HepG2 (cell line): Measurements from ENCODE around the gene KLHL3. TPM values are rescaled to one million over a fixed set of nuclear protein-coding genes. Genes with fewer than 3 reads are reported as not detected.

ENCODE experiments used
- CENPX ChIP-seq: sonication (generic); formaldehyde crosslinking; IDR thresholded peaks from 2 replicates; pipeline ENCODE4 v1.9.0; 2021; ENCODE audit warnings: mild to moderate bottlenecking, missing genetic modification reagents, moderate library complexity
- HOXA3 ChIP-seq: sonication (generic); formaldehyde crosslinking; IDR thresholded peaks from 2 replicates; pipeline ENCODE4 v1.5.0; 2020; ENCODE audit warnings: missing genetic modification reagents
- JUND ChIP-seq: sonication (generic); formaldehyde crosslinking; IDR thresholded peaks from 2 replicates; pipeline ENCODE4 v1.8.0; 2022; ENCODE audit warnings: mild to moderate bottlenecking, missing genetic modification reagents
- MAFG ChIP-seq: sonication (generic); formaldehyde crosslinking; IDR thresholded peaks from 2 replicates; pipeline ENCODE4 v1.5.1; 2020; ENCODE audit warnings: mild to moderate bottlenecking, missing genetic modification reagents
- MATR3 ChIP-seq: sonication (generic); formaldehyde crosslinking; IDR thresholded peaks from 2 replicates; pipeline ENCODE4 v1.4.0; 2020; ENCODE audit warnings: missing genetic modification reagents
- NRL ChIP-seq: sonication (generic); formaldehyde crosslinking; IDR thresholded peaks from 2 replicates; pipeline ENCODE4 v1.5.0; 2020; ENCODE audit warnings: missing genetic modification reagents, mild to moderate bottlenecking, moderate library complexity, borderline replicate concordance
- RARA ChIP-seq: IDR thresholded peaks from 2 replicates; pipeline ENCODE4 v1.6.1; 2016; ENCODE audit warnings: missing genetic modification reagents, missing compliant biosample characterization
- SMC3 ChIP-seq: IDR thresholded peaks from 2 replicates; pipeline ENCODE4 v1.6.1; 2011; ENCODE audit warnings: low read length, improper control_type of control experiment
- SNAPC2 ChIP-seq: sonication (generic); formaldehyde crosslinking; IDR thresholded peaks from 2 replicates; pipeline ENCODE4 v1.8.1; 2022; ENCODE audit warnings: mild to moderate bottlenecking, missing genetic modification reagents
- TP53 ChIP-seq: sonication (generic); formaldehyde crosslinking; conservative IDR thresholded peaks from 2 replicates; pipeline ENCODE4 v1.4.0; 2020; ENCODE audit warnings: missing genetic modification reagents
- ZBTB38 ChIP-seq: sonication (generic); formaldehyde crosslinking; IDR thresholded peaks from 2 replicates; pipeline ENCODE4 v1.5.1; 2020; ENCODE audit warnings: mild to moderate bottlenecking, missing genetic modification reagents
- ZFP36 ChIP-seq: fragments of 150-350 bp; IDR thresholded peaks from 2 replicates; pipeline ENCODE4 v1.6.1; 2018; ENCODE audit warnings: borderline replicate concordance, low read length, low read depth; ENCODE audit not compliant: partially characterized antibody
- ZNF562 ChIP-seq: sonication (generic); formaldehyde crosslinking; IDR thresholded peaks from 2 replicates; pipeline ENCODE4 v1.8.0; 2022; ENCODE audit warnings: missing genetic modification reagents, borderline replicate concordance
- ZNF564 ChIP-seq: sonication (generic); formaldehyde crosslinking; IDR thresholded peaks from 2 replicates; pipeline ENCODE4 v1.8.1; 2023; ENCODE audit warnings: mild to moderate bottlenecking, missing genetic modification reagents
- ZNF605 ChIP-seq: sonication (generic); formaldehyde crosslinking; IDR thresholded peaks from 2 replicates; pipeline ENCODE4 v1.8.0; 2022; ENCODE audit warnings: mild to moderate bottlenecking, missing genetic modification reagents
- ZNF709 ChIP-seq: sonication (generic); formaldehyde crosslinking; IDR thresholded peaks from 2 replicates; pipeline ENCODE4 v1.5.0; 2020; ENCODE audit warnings: mild to moderate bottlenecking, missing genetic modification reagents
- ZNF780A ChIP-seq: sonication (generic); formaldehyde crosslinking; IDR thresholded peaks from 2 replicates; pipeline ENCODE4 v1.8.0; 2022; ENCODE audit warnings: mild to moderate bottlenecking, missing genetic modification reagents, moderate library complexity
- ZNF891 ChIP-seq: sonication (generic); formaldehyde crosslinking; IDR thresholded peaks from 2 replicates; pipeline ENCODE4 v1.5.0; 2020; ENCODE audit warnings: mild to moderate bottlenecking, missing genetic modification reagents
- ZSCAN31 ChIP-seq: sonication (generic); formaldehyde crosslinking; IDR thresholded peaks from 2 replicates; pipeline ENCODE4 v1.5.0; 2020; ENCODE audit warnings: low read depth, mild to moderate bottlenecking, missing genetic modification reagents
- polyA plus RNA-seq, 8 experiments: library from polyadenylated mRNA; depleted of rRNA in 3 of 8; stranded (reverse) in 7 of 8; unstranded in 1 of 8; fragments of >200 nt; fragmentation: Illumina TruSeq in 4 of 8; extraction: Trizol in 4 of 8; gene quantifications; 2 replicates each; pipeline versions ENCODE4 v1.2.1 to v1.2.3, GENCODE V29; 2011 to 2016; ENCODE audit warnings: low read depth in 4 of 8, missing spikeins in 1 of 8, mixed read lengths in 1 of 8; ENCODE audit not compliant: insufficient read depth in 1 of 8
- total RNA-seq, 5 experiments: library from RNA; depleted of rRNA; stranded (reverse); fragments of >200 nt; fragmentation: Illumina TruSeq; extraction: Trizol; gene quantifications; 2 replicates each; pipeline ENCODE4 v1.2.3, GENCODE V29; 2016; ENCODE audit warnings: low read depth in 1 of 5
- TF ChIP-seq, protein P1 (sequence below): conservative IDR thresholded peaks from 2 replicates; pipeline ENCODE4 v1.6.1; 2018; ENCODE audit warnings: missing genetic modification reagents
- TF ChIP-seq, protein P2 (sequence below): sonication (generic); formaldehyde crosslinking; IDR thresholded peaks from 2 replicates; pipeline ENCODE4 v1.4.0; 2020; ENCODE audit warnings: mild to moderate bottlenecking, missing genetic modification reagents
- TF ChIP-seq, protein P3 (sequence below): sonication (generic); formaldehyde crosslinking; IDR thresholded peaks from 2 replicates; pipeline ENCODE4 v1.4.0; 2020; ENCODE audit warnings: low read depth, mild to moderate bottlenecking, missing genetic modification reagents
- TF ChIP-seq, protein P4 (sequence below): sonication (generic); IDR thresholded peaks from 2 replicates; pipeline ENCODE4 v1.6.1; 2016; ENCODE audit warnings: low read depth, borderline replicate concordance

The KLHL3 gene
- total and polyA plus RNA-seq, 2 of the 13 experiments (the other 11 are each of a cell fraction or from before 2014, with no cell fraction given) = 0.02 to 0.08 TPM

DNA sequence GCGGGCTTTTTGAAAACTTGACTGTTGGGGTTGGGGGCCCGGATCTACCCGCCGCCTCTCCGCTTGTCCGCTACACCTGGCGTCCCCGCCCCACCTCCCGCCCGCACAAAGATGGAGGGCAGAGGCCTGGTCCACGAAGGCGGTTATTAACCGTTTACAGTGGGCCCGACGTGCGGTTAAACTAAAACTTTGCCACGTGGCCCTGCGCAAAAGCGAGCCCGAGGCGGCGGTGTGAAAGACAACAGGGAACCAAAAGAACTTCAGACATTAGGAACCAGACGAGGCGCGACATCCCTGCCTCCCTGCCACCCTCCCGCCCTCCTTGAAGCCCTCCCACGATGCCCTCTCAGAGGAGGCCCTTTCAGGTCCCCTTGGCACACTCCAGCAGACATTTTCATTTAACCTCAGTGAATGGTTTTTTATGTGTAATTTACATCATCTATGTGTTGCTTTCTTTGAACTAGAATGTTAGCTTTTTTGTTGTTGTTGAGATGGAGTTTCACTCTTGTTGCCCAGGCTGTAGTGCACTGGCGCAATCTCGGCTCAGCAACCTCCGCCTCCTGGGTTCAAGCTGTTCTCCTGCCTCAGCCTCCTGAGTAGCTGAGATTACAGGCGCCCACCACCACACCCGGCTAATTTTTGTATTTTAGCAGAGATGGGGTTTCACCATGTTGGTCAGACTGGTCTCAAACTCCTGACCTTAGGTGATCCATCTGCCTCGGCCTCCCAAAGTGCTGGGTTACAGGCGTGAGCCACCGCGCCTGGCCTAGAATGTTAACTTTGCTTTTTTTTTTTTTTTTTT, 19.3 kb upstream of the KLHL3 start (continued):
- TF ChIP-seq, protein P1, sequence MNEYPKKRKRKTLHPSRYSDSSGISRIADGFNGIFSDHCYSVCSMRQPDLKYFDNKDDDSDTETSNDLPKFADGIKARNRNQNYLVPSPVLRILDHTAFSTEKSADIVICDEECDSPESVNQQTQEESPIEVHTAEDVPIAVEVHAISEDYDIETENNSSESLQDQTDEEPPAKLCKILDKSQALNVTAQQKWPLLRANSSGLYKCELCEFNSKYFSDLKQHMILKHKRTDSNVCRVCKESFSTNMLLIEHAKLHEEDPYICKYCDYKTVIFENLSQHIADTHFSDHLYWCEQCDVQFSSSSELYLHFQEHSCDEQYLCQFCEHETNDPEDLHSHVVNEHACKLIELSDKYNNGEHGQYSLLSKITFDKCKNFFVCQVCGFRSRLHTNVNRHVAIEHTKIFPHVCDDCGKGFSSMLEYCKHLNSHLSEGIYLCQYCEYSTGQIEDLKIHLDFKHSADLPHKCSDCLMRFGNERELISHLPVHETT (CRISPR knock-in tag) = no peak
- TF ChIP-seq ZNF780A (CRISPR knock-in tag) (0 out of 2 replicates have a peak, but pooled peaks have one; percentile 64), ZSCAN31 (peak; percentile 8), SMC3 (no peak), ZNF564 (CRISPR knock-in tag) (no peak), RARA (no peak), ZNF605 (peak; percentile 2), MAFG (no peak), JUND (no peak), TP53 (CRISPR knock-in tag) (no peak), MATR3 (CRISPR knock-in tag) (no peak), ZNF562 (CRISPR knock-in tag) (peak; percentile 11; the same call in 1 of the 2 replicates), ZNF891 (CRISPR knock-in tag) (no peak), CENPX (CRISPR knock-in tag) (no peak), ZFP36 (no peak), ZNF709 (CRISPR knock-in tag) (no peak), SNAPC2 (CRISPR knock-in tag) (0 out of 2 replicates have a peak, but pooled peaks have one; percentile 14), ZBTB38 (CRISPR knock-in tag) (peak; percentile 96), HOXA3 (CRISPR knock-in tag) (0 out of 2 replicates have a peak, but pooled peaks have one; percentile 16), NRL (CRISPR knock-in tag) (no peak; the same call in 1 of the 2 replicates)
- TF ChIP-seq, protein P2, sequence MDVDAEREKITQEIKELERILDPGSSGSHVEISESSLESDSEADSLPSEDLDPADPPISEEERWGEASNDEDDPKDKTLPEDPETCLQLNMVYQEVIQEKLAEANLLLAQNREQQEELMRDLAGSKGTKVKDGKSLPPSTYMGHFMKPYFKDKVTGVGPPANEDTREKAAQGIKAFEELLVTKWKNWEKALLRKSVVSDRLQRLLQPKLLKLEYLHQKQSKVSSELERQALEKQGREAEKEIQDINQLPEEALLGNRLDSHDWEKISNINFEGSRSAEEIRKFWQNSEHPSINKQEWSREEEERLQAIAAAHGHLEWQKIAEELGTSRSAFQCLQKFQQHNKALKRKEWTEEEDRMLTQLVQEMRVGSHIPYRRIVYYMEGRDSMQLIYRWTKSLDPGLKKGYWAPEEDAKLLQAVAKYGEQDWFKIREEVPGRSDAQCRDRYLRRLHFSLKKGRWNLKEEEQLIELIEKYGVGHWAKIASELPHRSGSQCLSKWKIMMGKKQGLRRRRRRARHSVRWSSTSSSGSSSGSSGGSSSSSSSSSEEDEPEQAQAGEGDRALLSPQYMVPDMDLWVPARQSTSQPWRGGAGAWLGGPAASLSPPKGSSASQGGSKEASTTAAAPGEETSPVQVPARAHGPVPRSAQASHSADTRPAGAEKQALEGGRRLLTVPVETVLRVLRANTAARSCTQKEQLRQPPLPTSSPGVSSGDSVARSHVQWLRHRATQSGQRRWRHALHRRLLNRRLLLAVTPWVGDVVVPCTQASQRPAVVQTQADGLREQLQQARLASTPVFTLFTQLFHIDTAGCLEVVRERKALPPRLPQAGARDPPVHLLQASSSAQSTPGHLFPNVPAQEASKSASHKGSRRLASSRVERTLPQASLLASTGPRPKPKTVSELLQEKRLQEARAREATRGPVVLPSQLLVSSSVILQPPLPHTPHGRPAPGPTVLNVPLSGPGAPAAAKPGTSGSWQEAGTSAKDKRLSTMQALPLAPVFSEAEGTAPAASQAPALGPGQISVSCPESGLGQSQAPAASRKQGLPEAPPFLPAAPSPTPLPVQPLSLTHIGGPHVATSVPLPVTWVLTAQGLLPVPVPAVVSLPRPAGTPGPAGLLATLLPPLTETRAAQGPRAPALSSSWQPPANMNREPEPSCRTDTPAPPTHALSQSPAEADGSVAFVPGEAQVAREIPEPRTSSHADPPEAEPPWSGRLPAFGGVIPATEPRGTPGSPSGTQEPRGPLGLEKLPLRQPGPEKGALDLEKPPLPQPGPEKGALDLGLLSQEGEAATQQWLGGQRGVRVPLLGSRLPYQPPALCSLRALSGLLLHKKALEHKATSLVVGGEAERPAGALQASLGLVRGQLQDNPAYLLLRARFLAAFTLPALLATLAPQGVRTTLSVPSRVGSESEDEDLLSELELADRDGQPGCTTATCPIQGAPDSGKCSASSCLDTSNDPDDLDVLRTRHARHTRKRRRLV (CRISPR knock-in tag) = no peak
- TF ChIP-seq, protein P3, sequence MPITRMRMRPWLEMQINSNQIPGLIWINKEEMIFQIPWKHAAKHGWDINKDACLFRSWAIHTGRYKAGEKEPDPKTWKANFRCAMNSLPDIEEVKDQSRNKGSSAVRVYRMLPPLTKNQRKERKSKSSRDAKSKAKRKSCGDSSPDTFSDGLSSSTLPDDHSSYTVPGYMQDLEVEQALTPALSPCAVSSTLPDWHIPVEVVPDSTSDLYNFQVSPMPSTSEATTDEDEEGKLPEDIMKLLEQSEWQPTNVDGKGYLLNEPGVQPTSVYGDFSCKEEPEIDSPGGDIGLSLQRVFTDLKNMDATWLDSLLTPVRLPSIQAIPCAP = no peak
- TF ChIP-seq, protein P4, sequence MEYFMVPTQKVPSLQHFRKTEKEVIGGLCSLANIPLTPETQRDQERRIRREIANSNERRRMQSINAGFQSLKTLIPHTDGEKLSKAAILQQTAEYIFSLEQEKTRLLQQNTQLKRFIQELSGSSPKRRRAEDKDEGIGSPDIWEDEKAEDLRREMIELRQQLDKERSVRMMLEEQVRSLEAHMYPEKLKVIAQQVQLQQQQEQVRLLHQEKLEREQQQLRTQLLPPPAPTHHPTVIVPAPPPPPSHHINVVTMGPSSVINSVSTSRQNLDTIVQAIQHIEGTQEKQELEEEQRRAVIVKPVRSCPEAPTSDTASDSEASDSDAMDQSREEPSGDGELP = no peak; the same call in 1 of the 2 replicates
